Adrenal gland (tissue), 5 donors: ENCODE measurements around the gene CHST11.

Experiments used
- CTCF ChIP-seq, 6 experiments: fragments of 450-650 bp in 4 of 6; fragments of 200-600 bp in 2 of 6; sonication (generic) in 1 of 6; IDR thresholded peaks; 1 replicate in 5 of 6; 2 replicates in 1 of 6; pipeline versions ENCODE4 v1.5.1 to v1.8.0; 2016 to 2021; ENCODE audit warnings: antibody characterized with exemption in 6 of 6, mild to moderate bottlenecking in 2 of 6, moderate library complexity in 1 of 6
- POLR2A ChIP-seq, 2 donors: fragments of 450-650 bp; IDR thresholded peaks; one replicate each; pipeline ENCODE4 v1.6.1; 2017; ENCODE audit warnings: antibody characterized with exemption in 2 of 2, mild to moderate bottlenecking in 2 of 2, moderate library complexity in 1 of 2
- donor health status: DM: no; HTN: no; CAD: no.

- TF ChIP-seq CTCF (IDR thresholded peaks at IDR 0.05) = no peak
- no peak for TF ChIP-seq POLR2A (IDR thresholded peaks at IDR 0.05)
These were observed 21.8 kb downstream of the CHST11 start for GRCh38 chr12:104478396-104479122.
